ENCODE data around the gene ERBB2. TPM values are rescaled to one million over a fixed set of nuclear protein-coding genes. Genes with fewer than 3 reads are reported as not detected.

ERBB2 gene
- total and polyA plus RNA-seq, 2 of the 13 experiments (the other 11 are each of a cell fraction or from before 2014, with no cell fraction given) = 57.7 to 64.1 TPM

- TF ChIP-seq ZNF512 (CRISPR knock-in tag; IDR thresholded peaks at IDR 0.05) (no peak), NKX3-1 (CRISPR knock-in tag; IDR thresholded peaks at IDR 0.05) (no peak), ZKSCAN1 (IDR thresholded peaks at IDR 0.05; ENCODE audit: low read length) (no peak), GPBP1L1 (CRISPR knock-in tag; IDR thresholded peaks at IDR 0.05) (no peak), MAX (IDR thresholded peaks at IDR 0.05) (no peak)
Observed at GRCh38 chr17:39653662-39654331, 46.1 kb upstream of the ERBB2 start (continued).

- no TSS peak for BruUV-seq (replicated peaks)
- no peak overlapping the region for H3K9ac ChIP-seq (ENCODE audit: insufficient read depth, low read depth, low read length)
- FAIRE-seq (no peak), ATAC-seq (no peak), DNase-seq (ENCODE audit: low spot score) (no peak)
- POLR2A ChIA-PET = interaction anchor here (2.5 kb wide), 1 partner anchor 45 kb away, joined by 8 read pairs; the partner anchor contains the start of gene ERBB2
- 78% methylated on average over 2 of the region's 2 CpGs for WGBS (ENCODE audit: low lambda C conversion rate)
- H3K36me3 ChIP-seq (replicated peaks in 1 of 2; ENCODE audit: control insufficient read depth in 1 of 2, insufficient read depth in 2 of 2, low read length in 2 of 2) = peaks cover 17 to 25% of the 10 kb centered on the region in 2 experiments; a peak in 4 of 5 replicates
- no peaks in the 10 kb centered on the region for H3K79me2 ChIP-seq (ENCODE audit: insufficient read depth, low read length)
- H3K4me1 ChIP-seq (ENCODE audit: insufficient read depth, low read length) = peaks cover 31% of the 10 kb centered on the region
- H3K27ac ChIP-seq (ENCODE audit: extremely low read length, insufficient read depth, low read length) = no peak overlapping the region
- no peak overlapping the region for H2AFZ ChIP-seq (ENCODE audit: low read length)
- H3K4me2 ChIP-seq (ENCODE audit: low read depth, low read length) = no peak overlapping the region
- no peaks in the 10 kb centered on the region for H3K27me3 ChIP-seq (ENCODE audit: control insufficient read depth in 1 of 2, insufficient read depth in 2 of 2, low read length in 2 of 2)
- intact Hi-C loops (cut with micrococcal nuclease; ENCODE audit: unreplicated experiment) = no loop called here
- in situ Hi-C loops (cut with HindIII; ENCODE audit: extremely low pct_ligation_motif_present, low pct_unique_long_range_greater_than_20kb) = no loop called here
- CTCF ChIA-PET (ENCODE audit: low intra/inter-chr PET ratio, low total read pairs) = interaction anchor here (4.0 kb wide), 1 partner anchor 32 kb away, joined by 71 read pairs; no protein-coding TSS in a partner anchor
- no peak overlapping the region for H3K4me3 ChIP-seq (replicated peaks in 1 of 3; ENCODE audit: insufficient read depth in 1 of 3, low read depth in 2 of 3, low read length in 3 of 3)
- H4K20me1 ChIP-seq (ENCODE audit: insufficient read depth, low read length) = peaks cover 4% of the 10 kb centered on the region; the same call in 1 of the 2 replicates
- TF ChIP-seq E2F2 (CRISPR knock-in tag; IDR thresholded peaks at IDR 0.05; ENCODE audit: borderline replicate concordance) (no peak), ZNF121 (CRISPR knock-in tag; IDR thresholded peaks at IDR 0.05) (peak; percentile 54; the same call in 1 of the 2 replicates)
- no peaks in the 10 kb centered on the region for H3K9me3 ChIP-seq (ENCODE audit: low read length)
Observed at GRCh38 chr17:39655105-39655504, 44.8 kb upstream of the ERBB2 start.
